H9 (cell line): Measurements from ENCODE around the gene CFAP46. TPM values are rescaled to one million over a fixed set of nuclear protein-coding genes. Genes with fewer than 3 reads are reported as not detected.

ENCODE experiments used
- DNase-seq: peaks from one replicate; pipeline ENCODE4 v3.0.0-alpha.2; 2017
- H2AFZ ChIP-seq: one replicate; pipeline ENCODE4 v1.6.1; 2013; ENCODE audit warnings: mild to moderate bottlenecking, low read length, control low read depth, moderate library complexity
- H2AK5ac ChIP-seq: 2 replicates; pipeline ENCODE4 v1.6.1; 2013; ENCODE audit warnings: low read length, control low read depth, mixed read lengths; ENCODE audit not compliant: insufficient read length
- H2BK120ac ChIP-seq: one replicate; pipeline ENCODE4 v1.6.1; 2013; ENCODE audit warnings: low read depth, mild to moderate bottlenecking, low read length, control low read depth, inconsistent platforms; ENCODE audit not compliant: poor library complexity, severe bottlenecking
- H2BK12ac ChIP-seq: 2 replicates; pipeline ENCODE4 v1.6.1; 2013; ENCODE audit warnings: low read length, control low read depth, mixed read lengths, low read depth; ENCODE audit not compliant: insufficient read length
- H2BK15ac ChIP-seq: 2 replicates; pipeline ENCODE4 v1.6.1; 2013; ENCODE audit warnings: low read depth, low read length, control low read depth
- H2BK20ac ChIP-seq: one replicate; pipeline ENCODE4 v1.6.1; 2013; ENCODE audit warnings: low read depth, mild to moderate bottlenecking, low read length, control low read depth, inconsistent platforms; ENCODE audit not compliant: poor library complexity, severe bottlenecking
- H2BK5ac ChIP-seq: 2 replicates; pipeline ENCODE4 v1.6.1; 2013; ENCODE audit warnings: low read length, control low read depth, mixed read lengths; ENCODE audit not compliant: insufficient read length
- H3K14ac ChIP-seq: 2 replicates; pipeline ENCODE4 v1.6.1; 2013; ENCODE audit warnings: low read length, control low read depth; ENCODE audit not compliant: insufficient read depth
- H3K18ac ChIP-seq: 2 replicates; pipeline ENCODE4 v1.6.1; 2013; ENCODE audit warnings: low read depth, mild to moderate bottlenecking, mixed read lengths, low read length, control low read depth; ENCODE audit not compliant: insufficient read length
- H3K23ac ChIP-seq: 2 replicates; pipeline ENCODE4 v1.6.1; 2013; ENCODE audit warnings: low read length, control low read depth, mixed read lengths, low read depth; ENCODE audit not compliant: insufficient read length
- H3K23me2 ChIP-seq: 2 replicates; pipeline ENCODE4 v1.6.1; 2013; ENCODE audit warnings: low read depth, mild to moderate bottlenecking, mixed read lengths, low read length, control low read depth; ENCODE audit not compliant: insufficient read length, poor library complexity, severe bottlenecking
- H3K27ac ChIP-seq: 2 replicates; pipeline ENCODE4 v1.5.1; 2013; ENCODE audit warnings: low read length, control low read depth, mixed read lengths, low read depth; ENCODE audit not compliant: insufficient read length
- H3K27me3 ChIP-seq: 2 replicates; pipeline ENCODE4 v1.6.1; 2013; ENCODE audit warnings: low read length, control low read depth, inconsistent platforms; ENCODE audit not compliant: insufficient read depth
- H3K4ac ChIP-seq: 2 replicates; pipeline ENCODE4 v1.6.1; 2013; ENCODE audit warnings: low read depth, mild to moderate bottlenecking, control low read depth, inconsistent platforms, low read length, moderate library complexity
- H3K4me1 ChIP-seq: 2 replicates; pipeline ENCODE4 v1.6.1; 2013; ENCODE audit warnings: low read length, control low read depth, inconsistent platforms; ENCODE audit not compliant: insufficient read depth
- H3K4me2 ChIP-seq: 2 replicates; pipeline ENCODE4 v1.6.1; 2013; ENCODE audit warnings: low read length, control low read depth, mixed read lengths; ENCODE audit not compliant: insufficient read length, insufficient read depth
- H3K56ac ChIP-seq: 2 replicates; pipeline ENCODE4 v1.6.1; 2013; ENCODE audit warnings: low read depth, mild to moderate bottlenecking, mixed read lengths, low read length, control low read depth; ENCODE audit not compliant: insufficient read length
- H3K79me1 ChIP-seq: 2 replicates; pipeline ENCODE4 v1.6.1; 2013; ENCODE audit warnings: low read depth, mild to moderate bottlenecking, moderate library complexity, low read length, control low read depth, inconsistent platforms; ENCODE audit not compliant: insufficient read depth, poor library complexity, severe bottlenecking
- H3K79me2 ChIP-seq: 2 replicates; pipeline ENCODE4 v1.6.1; 2013; ENCODE audit warnings: low read length, control low read depth, inconsistent platforms; ENCODE audit not compliant: insufficient read depth
- H3K9ac ChIP-seq: 2 replicates; pipeline ENCODE4 v1.6.1; 2013; ENCODE audit warnings: low read length, control low read depth, mixed read lengths; ENCODE audit not compliant: insufficient read length; ENCODE audit errors: extremely low read depth
- H3K9me3 ChIP-seq: one replicate; pipeline ENCODE4 v1.6.1; 2013; ENCODE audit warnings: low read depth, low read length, inconsistent platforms; ENCODE audit not compliant: control insufficient read depth
- H3T11ph ChIP-seq: one replicate; pipeline ENCODE4 v1.6.1; 2013; ENCODE audit warnings: mild to moderate bottlenecking, low read length, control low read depth, inconsistent platforms
- H4K20me1 ChIP-seq: one replicate; pipeline ENCODE4 v1.6.1; 2013; ENCODE audit not compliant: control insufficient read depth, insufficient read length, insufficient read depth
- H4K5ac ChIP-seq: 2 replicates; pipeline ENCODE4 v1.6.1; 2013; ENCODE audit warnings: low read depth, mild to moderate bottlenecking, mixed read lengths, low read length, control low read depth; ENCODE audit not compliant: insufficient read length
- H4K8ac ChIP-seq: replicated peaks from 2 replicates; pipeline ENCODE4 v1.6.1; 2013; ENCODE audit warnings: low read length, control low read depth, mixed read lengths, low read depth; ENCODE audit not compliant: insufficient read length
- H4K91ac ChIP-seq: 2 replicates; pipeline ENCODE4 v1.6.1; 2013; ENCODE audit warnings: low read depth, mild to moderate bottlenecking, moderate library complexity, mixed read lengths, low read length, control low read depth; ENCODE audit not compliant: insufficient read length
- H3K27ac Mint-ChIP-seq, 3 experiments: 2 replicates in 2 of 3; 3 replicates in 1 of 3; pipeline ENCODE4 v1.8.0; 2020 to 2021; ENCODE audit warnings: mixed read lengths in 3 of 3, mild to moderate bottlenecking in 1 of 3, moderate library complexity in 1 of 3
- H3K27me3 Mint-ChIP-seq: 2 replicates; pipeline ENCODE4 v1.8.0; 2021; ENCODE audit warnings: low read depth, mild to moderate bottlenecking, moderate library complexity, mixed read lengths
- H3K36me3 Mint-ChIP-seq, 3 experiments: 2 replicates in 2 of 3; 3 replicates in 1 of 3; pipeline ENCODE4 v1.8.0; 2020 to 2021; ENCODE audit warnings: low read depth in 3 of 3, mixed read lengths in 3 of 3; ENCODE audit not compliant: insufficient read depth in 1 of 3
- H3K4me1 Mint-ChIP-seq, 2 experiments: 2 replicates each; pipeline ENCODE4 v1.8.0; 2020; ENCODE audit warnings: mixed read lengths in 2 of 2
- H3K4me3 Mint-ChIP-seq, 2 experiments: 2 replicates in 1 of 2; 3 replicates in 1 of 2; pipeline ENCODE4 v1.8.0; 2020 to 2021; ENCODE audit warnings: mild to moderate bottlenecking in 2 of 2, mixed read lengths in 2 of 2, moderate library complexity in 1 of 2
- H3K9me3 Mint-ChIP-seq, 2 experiments: 2 replicates in 1 of 2; 3 replicates in 1 of 2; pipeline ENCODE4 v1.8.0; 2020; ENCODE audit warnings: mild to moderate bottlenecking in 2 of 2, mixed read lengths in 2 of 2, moderate library complexity in 1 of 2
- WGBS: extraction: QIAGEN DNeasy Blood & Tissue Kit; methylation state at CpG from one replicate; pipeline ENCODE4 v1.1.7; 2013; ENCODE audit warnings: missing lambda C conversion rate, low lambda C conversion rate, mixed read lengths; ENCODE audit not compliant: insufficient read length; ENCODE audit errors: extremely low coverage; 5-methylcytosine and 5-hydroxymethylcytosine counted together
- total RNA-seq: library from RNA; stranded (reverse); gene quantifications from 2 replicates; pipeline ENCODE4 v1.2.1, GENCODE V29; 2021
- TF ChIP-seq, protein P1 (sequence below): fragments of 200-600 bp; sonication (generic); conservative IDR thresholded peaks from 3 replicates; pipeline ENCODE4 v1.8.0; 2021; ENCODE audit warnings: antibody characterized with exemption, mild to moderate bottlenecking

Gene CFAP46
- total RNA-seq, 1 experiment from 2014 or later, result 3.1 TPM

DNA sequence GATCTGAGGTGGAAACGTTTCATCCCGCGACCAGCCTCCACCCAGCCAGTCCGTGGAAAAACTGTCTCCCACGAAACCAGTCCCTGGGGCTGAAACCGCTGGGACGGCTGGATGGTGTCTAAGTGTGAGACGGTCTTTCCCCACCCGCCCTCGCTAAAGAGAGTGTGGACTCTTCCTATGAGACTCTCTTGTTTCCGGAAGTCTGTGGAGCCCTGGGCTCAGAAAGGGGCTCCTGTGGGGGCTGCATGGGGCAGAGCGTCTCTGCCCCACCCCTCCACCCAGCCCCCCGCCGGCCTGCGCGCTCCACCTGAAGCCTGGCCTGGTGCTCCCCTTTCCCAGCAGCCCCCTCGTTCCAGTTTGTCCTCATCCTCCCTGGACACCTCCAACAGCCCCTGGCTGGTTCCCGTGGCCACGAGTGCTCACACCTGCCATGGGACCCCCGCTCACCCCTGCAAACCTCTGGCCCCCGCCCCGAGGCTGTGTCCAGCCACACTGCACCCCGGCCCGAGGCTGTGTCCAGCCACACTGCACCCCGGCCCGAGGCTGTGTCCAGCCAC, 28.7 kb downstream of the CFAP46 start:
- no peak for DNase-seq
- peaks cover 10 to 24% of the 10 kb centered on the region in 2 experiments for H3K4me1 Mint-ChIP-seq

More for the DNA sequence above, 28.7 kb downstream of the CFAP46 start:
- Histone ChIP-seq H3K9ac (no peak overlapping the region), H2BK15ac (no peak overlapping the region), H3K4me1 (no peaks in the 10 kb centered on the region), H2BK12ac (no peak overlapping the region), H2BK120ac (no peak overlapping the region), H4K20me1 (no peaks in the 10 kb centered on the region), H3T11ph (no peak overlapping the region), H3K4ac (no peak overlapping the region), H3K27me3 (no peaks in the 10 kb centered on the region), H3K23me2 (no peaks in the 10 kb centered on the region), H4K8ac (no peak overlapping the region), H3K79me1 (no peaks in the 10 kb centered on the region), H2BK5ac (no peak overlapping the region), H2BK20ac (no peak overlapping the region), H4K5ac (no peak overlapping the region), H2AFZ (no peak overlapping the region), H3K18ac (peak overlapping the region; percentile 42), H2AK5ac (no peak overlapping the region), H3K23ac (no peak overlapping the region), H4K91ac (no peak overlapping the region), H3K4me2 (no peak overlapping the region), H3K79me2 (no peaks in the 10 kb centered on the region), H3K14ac (no peak overlapping the region), H3K56ac (no peak overlapping the region), H3K27ac (no peak overlapping the region), H3K9me3 (no peaks in the 10 kb centered on the region)
- TF ChIP-seq, protein P1, sequence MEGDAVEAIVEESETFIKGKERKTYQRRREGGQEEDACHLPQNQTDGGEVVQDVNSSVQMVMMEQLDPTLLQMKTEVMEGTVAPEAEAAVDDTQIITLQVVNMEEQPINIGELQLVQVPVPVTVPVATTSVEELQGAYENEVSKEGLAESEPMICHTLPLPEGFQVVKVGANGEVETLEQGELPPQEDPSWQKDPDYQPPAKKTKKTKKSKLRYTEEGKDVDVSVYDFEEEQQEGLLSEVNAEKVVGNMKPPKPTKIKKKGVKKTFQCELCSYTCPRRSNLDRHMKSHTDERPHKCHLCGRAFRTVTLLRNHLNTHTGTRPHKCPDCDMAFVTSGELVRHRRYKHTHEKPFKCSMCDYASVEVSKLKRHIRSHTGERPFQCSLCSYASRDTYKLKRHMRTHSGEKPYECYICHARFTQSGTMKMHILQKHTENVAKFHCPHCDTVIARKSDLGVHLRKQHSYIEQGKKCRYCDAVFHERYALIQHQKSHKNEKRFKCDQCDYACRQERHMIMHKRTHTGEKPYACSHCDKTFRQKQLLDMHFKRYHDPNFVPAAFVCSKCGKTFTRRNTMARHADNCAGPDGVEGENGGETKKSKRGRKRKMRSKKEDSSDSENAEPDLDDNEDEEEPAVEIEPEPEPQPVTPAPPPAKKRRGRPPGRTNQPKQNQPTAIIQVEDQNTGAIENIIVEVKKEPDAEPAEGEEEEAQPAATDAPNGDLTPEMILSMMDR, result no peak
- Mint-ChIP-seq H3K9me3 (no peaks in the 10 kb centered on the region; a peak in 1 of 5 replicates), H3K27me3 (peaks cover 9% of the 10 kb centered on the region), H3K27ac (no peak overlapping the region; a peak in 1 of 7 replicates), H3K36me3 (no peaks in the 10 kb centered on the region), H3K4me3 (peak overlapping the region in 1 of 2 experiments; percentile 23; a peak in 1 of 5 replicates)
- no CpG with 5 or more reads among the region's 26 CpGs for WGBS
